Common myeloid progenitor, CD34-positive (primary cell): ENCODE data around the gene SOBP. TPM values are rescaled to one million over a fixed set of nuclear protein-coding genes. Genes with fewer than 3 reads are reported as not detected.
A peak's percentile ranks its signal among the peaks of the same experiment; 100 is the strongest.

Experiments used
- CTCF ChIA-PET: fragments of 350-600 bp; sonication (Branson Sonifier 250); formaldehyde crosslinking; loops from one replicate; lab custom pipeline; 2021; ENCODE audit warnings: antibody characterized with exemption; lab: Charles Lee
- POLR2A ChIA-PET: fragments of 350-600 bp; sonication (Branson Sonifier 250); formaldehyde crosslinking; loops from one replicate; lab custom pipeline; 2021; ENCODE audit warnings: antibody characterized with exemption; lab: Charles Lee
- DNase-seq, 3 donors: peaks; one replicate each; pipeline versions ENCODE4 v3.0.0 to v3.0.0-alpha.2; 2013
- H3K27ac ChIP-seq, 2 experiments: 1 replicate in 1 of 2; 2 replicates in 1 of 2; pipeline ENCODE4 v1.7.0; 2013; ENCODE audit warnings: inconsistent platforms in 2 of 2, low read length in 2 of 2, mild to moderate bottlenecking in 2 of 2, low read depth in 1 of 2, moderate library complexity in 1 of 2; ENCODE audit not compliant: severe bottlenecking in 2 of 2, insufficient read depth in 1 of 2, poor library complexity in 1 of 2
- H3K27me3 ChIP-seq, 5 experiments: replicated peaks in 2 of 5; 1 replicate in 3 of 5; 2 replicates in 2 of 5; pipeline versions ENCODE4 v1.6.1 to v1.7.0; 2013; ENCODE audit warnings: low read length in 4 of 5, mild to moderate bottlenecking in 2 of 5, moderate library complexity in 2 of 5, inconsistent platforms in 1 of 5; ENCODE audit not compliant: insufficient read depth in 5 of 5, control insufficient read depth in 4 of 5
- H3K36me3 ChIP-seq, 4 experiments: 1 replicate in 2 of 4; 2 replicates in 2 of 4; pipeline versions ENCODE4 v1.6.1 to v1.7.0; 2013; ENCODE audit warnings: low read length in 3 of 4, control low read depth in 1 of 4, mild to moderate bottlenecking in 1 of 4; ENCODE audit not compliant: control insufficient read depth in 4 of 4, insufficient read depth in 4 of 4
- H3K4me1 ChIP-seq, 4 experiments: 1 replicate in 3 of 4; 2 replicates in 1 of 4; pipeline versions ENCODE4 v1.6.1 to v1.7.1; 2013; ENCODE audit warnings: low read length in 3 of 4, mild to moderate bottlenecking in 3 of 4, control low read depth in 1 of 4, inconsistent platforms in 1 of 4, moderate library complexity in 1 of 4; ENCODE audit not compliant: control insufficient read depth in 4 of 4, insufficient read depth in 4 of 4; ENCODE audit errors: control extremely low read depth in 1 of 4
- H3K4me3 ChIP-seq, 7 experiments: 1 replicate in 4 of 7; 2 replicates in 3 of 7; pipeline versions ENCODE4 v1.5.1 to v1.7.0; 2013; ENCODE audit warnings: mild to moderate bottlenecking in 7 of 7, low read length in 6 of 7, moderate library complexity in 6 of 7, inconsistent platforms in 2 of 7, low read depth in 2 of 7, control low read depth in 1 of 7; ENCODE audit not compliant: insufficient read depth in 4 of 7, control insufficient read depth in 1 of 7; ENCODE audit errors: extremely low read depth in 1 of 7
- H3K9me3 ChIP-seq, 5 experiments: 1 replicate in 4 of 5; 2 replicates in 1 of 5; pipeline versions ENCODE4 v1.6.1 to v1.7.1; 2013; ENCODE audit warnings: low read length in 4 of 5, mild to moderate bottlenecking in 2 of 5, inconsistent platforms in 1 of 5, low read depth in 1 of 5, moderate library complexity in 1 of 5; ENCODE audit not compliant: control insufficient read depth in 4 of 5, insufficient read depth in 2 of 5; ENCODE audit errors: control extremely low read depth in 1 of 5
- WGBS: methylation state at CpG from one replicate; pipeline ENCODE4 v1.1.5; 2013; ENCODE audit not compliant: insufficient coverage; 5-methylcytosine and 5-hydroxymethylcytosine counted together
- polyA plus RNA-seq: library from polyadenylated mRNA; unstranded; fragments of 120-200 nt; gene quantifications from one replicate; pipeline ENCODE4 v1.2.1, GENCODE V29; 2013

Gene SOBP
- polyA plus RNA-seq = 0.20 TPM

GRCh38 chr6:107489636-107490565 lies at the start of gene SOBP:
Gene SOBP, plus strand, starts transcription at chr6:107490117. Its CDS starts 500 bp downstream, at chr6:107490617.
- Histone ChIP-seq H3K36me3 (no peaks in the 10 kb centered on the region), H3K9me3 (no peaks in the 10 kb centered on the region), H3K27ac (no peak within 1 kb of the TSS), H3K4me3 (peak within 1 kb of the TSS; percentile 30 to 82 (median 74)), H3K4me1 (peaks cover 0 to 32% (median 28%) of the 10 kb centered on the region in 4 experiments), H3K27me3 (peaks cover 30 to 90% (median 59%) of the 10 kb centered on the region in 5 experiments)
- POLR2A ChIA-PET = interaction anchor here (1.4 kb wide), 1 partner anchor 31 kb away, joined by 3 read pairs; the partner anchor contains the start of gene PDSS2
- peak; percentile 34 to 67 (median 60) for DNase-seq
- CTCF ChIA-PET = interaction anchor here (0.9 to 3.1 kb wide), 2 partner anchors 15 to 31 kb away, joined by 3 to 15 read pairs; partner anchors contain the start of gene PDSS2
- under 1% methylated on average over 76 of the region's 130 CpGs for WGBS

GRCh38 chr6:107440936-107441335 lies 49.0 kb upstream of the SOBP start:
- Histone ChIP-seq H3K4me3 (no peak overlapping the region), H3K9me3 (peaks cover 0 to 2% (median 0%) of the 10 kb centered on the region in 5 experiments), H3K27ac (no peak overlapping the region), H3K4me1 (no peaks in the 10 kb centered on the region), H3K36me3 (peaks cover 0 to 5% (median 2%) of the 10 kb centered on the region in 4 experiments), H3K27me3 (no peaks in the 10 kb centered on the region)
- no peak for DNase-seq
- ChIA-PET POLR2A (no interaction called here), CTCF (no interaction called here)

- ChIA-PET POLR2A (no interaction called here), CTCF (no interaction called here)
- WGBS = 100% methylated on average over 1 of the region's 1 CpG
- Histone ChIP-seq H3K27ac (no peak overlapping the region), H3K36me3 (peaks cover 0 to 8% (median 3%) of the 10 kb centered on the region in 4 experiments), H3K9me3 (peaks cover 0 to 7% (median 1%) of the 10 kb centered on the region in 5 experiments), H3K4me3 (no peak overlapping the region), H3K27me3 (no peaks in the 10 kb centered on the region), H3K4me1 (no peaks in the 10 kb centered on the region)
- no peak for DNase-seq
Observed at GRCh38 chr6:107441682-107442081, 48.2 kb upstream of the SOBP start.

- no peak for DNase-seq
- H3K9me3 ChIP-seq = peaks cover 0 to 18% (median 12%) of the 10 kb centered on the region in 5 experiments
- POLR2A ChIA-PET = no interaction called here
- CTCF ChIA-PET = no interaction called here
- WGBS = 100% methylated on average over 1 of the region's 2 CpGs
- no peak overlapping the region for H3K4me3 ChIP-seq
- no peaks in the 10 kb centered on the region for H3K27me3 ChIP-seq
- no peaks in the 10 kb centered on the region for H3K4me1 ChIP-seq
- peaks cover 0 to 9% (median 3%) of the 10 kb centered on the region in 4 experiments for H3K36me3 ChIP-seq
- no peak overlapping the region for H3K27ac ChIP-seq
Observed at GRCh38 chr6:107442938-107443607, 46.8 kb upstream of the SOBP start.

GRCh38 chr6:107443608-107444267 lies 46.2 kb upstream of the SOBP start:
- Histone ChIP-seq H3K27ac (no peak overlapping the region), H3K36me3 (peaks cover 0 to 9% (median 3%) of the 10 kb centered on the region in 4 experiments), H3K4me3 (no peak overlapping the region), H3K4me1 (no peaks in the 10 kb centered on the region), H3K9me3 (peaks cover 0 to 23% (median 14%) of the 10 kb centered on the region in 5 experiments), H3K27me3 (no peaks in the 10 kb centered on the region)
- CTCF ChIA-PET = interaction anchor here (1.2 kb wide), 1 partner anchor 8 kb away, joined by 4 read pairs; no protein-coding TSS in a partner anchor
- POLR2A ChIA-PET = no interaction called here
- no peak for DNase-seq
- 100% methylated on average over 4 of the region's 7 CpGs for WGBS

- POLR2A ChIA-PET = no interaction called here
- H3K9me3 ChIP-seq = peaks cover 0 to 27% (median 14%) of the 10 kb centered on the region in 5 experiments
- H3K27ac ChIP-seq = no peak overlapping the region
- no peaks in the 10 kb centered on the region for H3K27me3 ChIP-seq
- CTCF ChIA-PET = interaction anchor here (1.2 kb wide), 1 partner anchor 9 kb away, joined by 4 read pairs; no protein-coding TSS in a partner anchor
- H3K4me1 ChIP-seq = no peaks in the 10 kb centered on the region
- DNase-seq = no peak
- WGBS = no CpG with 5 or more reads among the region's 1 CpG
- H3K36me3 ChIP-seq = peaks cover 0 to 9% (median 3%) of the 10 kb centered on the region in 4 experiments
- H3K4me3 ChIP-seq = no peak overlapping the region
Observed at GRCh38 chr6:107444277-107444676, 45.6 kb upstream of the SOBP start.
